Measurements from ENCODE around the gene PADI4. TPM values are rescaled to one million over a fixed set of nuclear protein-coding genes. Genes with fewer than 3 reads are reported as not detected.
A peak's percentile ranks its signal among the peaks of the same experiment; 100 is the strongest.

PADI4 gene
- total RNA-seq, 1 experiment from 2014 or later: 7.7 TPM

GRCh38 chr1:17346046-17346789 lies 38.2 kb downstream of the PADI4 start:
- DNase-seq: peak in 1 of 2 experiments; percentile 68
- H3K9me2 ChIP-seq (ENCODE audit: insufficient read depth): no peaks in the 10 kb centered on the region
- peaks cover 15% of the 10 kb centered on the region; the same call in 1 of the 2 replicates for H3F3A ChIP-seq (ENCODE audit: insufficient read depth, low read depth)
- no peak overlapping the region for H3K4me2 ChIP-seq
- no peaks in the 10 kb centered on the region for H3K27me3 ChIP-seq (ENCODE audit: insufficient read depth, low read depth)
- intact Hi-C loops (cut with micrococcal nuclease; ENCODE audit: unreplicated experiment): no loop called here
- ChIA-PET CTCF (interaction anchor here (0.6 to 1.8 kb wide), 2 partner anchors 70 to 392 kb away, joined by 4 to 5 read pairs; no protein-coding TSS in a partner anchor), POLR2A (ENCODE audit: unreplicated experiment) (no interaction called here)
- no peak for TF ChIP-seq EZH2 (IDR thresholded peaks at IDR 0.05; ENCODE audit: low read depth)
- no peak for TF ChIP-seq CTCF (conservative IDR thresholded peaks at IDR 0.05)
- BruUV-seq (replicated peaks): no TSS peak
- H3K27ac ChIP-seq: no peak overlapping the region
- H3K79me2 ChIP-seq (ENCODE audit: low read depth): no peaks in the 10 kb centered on the region
- no peaks in the 10 kb centered on the region for H4K20me1 ChIP-seq (ENCODE audit: insufficient read depth)
- H3K4me1 ChIP-seq (replicated peaks; ENCODE audit: insufficient read depth): peaks cover 23% of the 10 kb centered on the region
- H3K36me3 ChIP-seq (ENCODE audit: low read depth): no peaks in the 10 kb centered on the region
- no peak overlapping the region for H3K4me3 ChIP-seq
- H2AFZ ChIP-seq: no peak overlapping the region
- H3K9me3 ChIP-seq (ENCODE audit: insufficient read depth, low read depth): no peaks in the 10 kb centered on the region

- POLR2A ChIA-PET (ENCODE audit: unreplicated experiment): interaction anchor here (0.5 to 0.7 kb wide), 3 partner anchors 93 to 156 kb away, joined by 3 to 6 read pairs (median 4); no protein-coding TSS in a partner anchor
- Histone ChIP-seq H3K9me3 (ENCODE audit: insufficient read depth, low read depth) (no peaks in the 10 kb centered on the region), H3K9me2 (ENCODE audit: insufficient read depth) (no peaks in the 10 kb centered on the region), H3K4me3 (peak overlapping the region; percentile 39; the same call in 1 of the 2 replicates), H4K20me1 (ENCODE audit: insufficient read depth) (no peaks in the 10 kb centered on the region), H3K27me3 (ENCODE audit: insufficient read depth, low read depth) (no peaks in the 10 kb centered on the region), H2AFZ (peak overlapping the region; percentile 73; the same call in 1 of the 2 replicates), H3K4me2 (peak overlapping the region; percentile 79), H3K27ac (peak overlapping the region; percentile 84), H3K79me2 (ENCODE audit: low read depth) (no peaks in the 10 kb centered on the region), H3F3A (ENCODE audit: insufficient read depth, low read depth) (peaks cover 15% of the 10 kb centered on the region; the same call in 1 of the 2 replicates), H3K36me3 (ENCODE audit: low read depth) (no peaks in the 10 kb centered on the region), H3K4me1 (replicated peaks; ENCODE audit: insufficient read depth) (peaks cover 23% of the 10 kb centered on the region)
- TF ChIP-seq CTCF (conservative IDR thresholded peaks at IDR 0.05): no peak
- TF ChIP-seq EZH2 (IDR thresholded peaks at IDR 0.05; ENCODE audit: low read depth): no peak
- peak; percentile 75 to 88 for DNase-seq
- intact Hi-C loops (cut with micrococcal nuclease; ENCODE audit: unreplicated experiment): no loop called here
- CTCF ChIA-PET: no interaction called here
- TSS peak; percentile 99 for BruUV-seq (replicated peaks)
These were observed 40.0 kb downstream of the PADI4 start for GRCh38 chr1:17347769-17348592.

- Histone ChIP-seq H3K9me2 (ENCODE audit: insufficient read depth) (no peaks in the 10 kb centered on the region), H3K4me3 (no peak overlapping the region), H3K79me2 (ENCODE audit: low read depth) (no peaks in the 10 kb centered on the region), H3K27me3 (ENCODE audit: insufficient read depth, low read depth) (no peaks in the 10 kb centered on the region), H3K36me3 (ENCODE audit: low read depth) (no peaks in the 10 kb centered on the region), H4K20me1 (ENCODE audit: insufficient read depth) (no peaks in the 10 kb centered on the region), H3K27ac (peak overlapping the region; percentile 84), H2AFZ (no peak overlapping the region), H3F3A (ENCODE audit: insufficient read depth, low read depth) (peaks cover 15% of the 10 kb centered on the region; the same call in 1 of the 2 replicates), H3K4me1 (replicated peaks; ENCODE audit: insufficient read depth) (peaks cover 23% of the 10 kb centered on the region), H3K4me2 (peak overlapping the region; percentile 79), H3K9me3 (ENCODE audit: insufficient read depth, low read depth) (no peaks in the 10 kb centered on the region)
- TSS peak; percentile 76 for BruUV-seq (replicated peaks)
- POLR2A ChIA-PET (ENCODE audit: unreplicated experiment): interaction anchor here (0.5 to 0.7 kb wide), 2 partner anchors 111 to 157 kb away, joined by 3 to 6 read pairs; no protein-coding TSS in a partner anchor
- CTCF ChIA-PET: no interaction called here
- DNase-seq: no peak
- intact Hi-C loops (cut with micrococcal nuclease; ENCODE audit: unreplicated experiment): no loop called here
- TF ChIP-seq CTCF (conservative IDR thresholded peaks at IDR 0.05) (no peak), EZH2 (IDR thresholded peaks at IDR 0.05; ENCODE audit: low read depth) (no peak)
These were observed 40.7 kb downstream of the PADI4 start for GRCh38 chr1:17348593-17349234.
